Vagina (tissue), 2 donors: ENCODE results near the gene ARFGAP3.

Source experiments
- POLR2A ChIP-seq, 2 donors: fragments of 450-650 bp; IDR thresholded peaks; one replicate each; pipeline ENCODE4 v1.6.1; 2017; ENCODE audit warnings: antibody characterized with exemption in 2 of 2, mild to moderate bottlenecking in 2 of 2, moderate library complexity in 2 of 2
- TF ChIP-seq, protein P1 (sequence below), 3 experiments: fragments of 450-650 bp in 2 of 3; fragments of 200-600 bp in 1 of 3; sonication (generic) in 1 of 3; IDR thresholded peaks; one replicate each; pipeline ENCODE4 v1.5.1; 2017 to 2019; ENCODE audit warnings: antibody characterized with exemption in 3 of 3, mild to moderate bottlenecking in 2 of 3, moderate library complexity in 2 of 3

DNA sequence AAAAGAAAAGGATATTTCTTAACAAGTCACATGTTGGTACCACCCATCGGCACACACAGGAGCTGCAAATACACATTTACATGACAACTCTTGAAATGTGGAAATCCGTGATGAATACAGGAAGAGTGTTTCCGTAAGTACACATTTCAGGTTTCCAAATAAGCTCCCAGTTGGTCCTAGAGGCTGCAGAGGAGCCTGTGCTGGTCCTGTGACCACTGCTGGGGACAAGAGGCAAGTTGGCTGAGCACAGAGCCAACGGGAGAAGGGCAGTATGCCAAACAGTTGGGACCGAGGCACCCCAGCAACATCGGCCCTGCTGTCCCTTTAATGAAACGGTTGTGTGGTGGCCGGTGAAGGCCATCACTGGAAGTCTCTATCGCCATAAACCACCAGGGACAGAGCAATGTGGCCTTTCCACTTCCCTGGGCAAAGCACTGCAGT, 38.5 kb upstream of the ARFGAP3 start:
- TF ChIP-seq POLR2A (IDR thresholded peaks at IDR 0.05) = no peak
- TF ChIP-seq, protein P1, sequence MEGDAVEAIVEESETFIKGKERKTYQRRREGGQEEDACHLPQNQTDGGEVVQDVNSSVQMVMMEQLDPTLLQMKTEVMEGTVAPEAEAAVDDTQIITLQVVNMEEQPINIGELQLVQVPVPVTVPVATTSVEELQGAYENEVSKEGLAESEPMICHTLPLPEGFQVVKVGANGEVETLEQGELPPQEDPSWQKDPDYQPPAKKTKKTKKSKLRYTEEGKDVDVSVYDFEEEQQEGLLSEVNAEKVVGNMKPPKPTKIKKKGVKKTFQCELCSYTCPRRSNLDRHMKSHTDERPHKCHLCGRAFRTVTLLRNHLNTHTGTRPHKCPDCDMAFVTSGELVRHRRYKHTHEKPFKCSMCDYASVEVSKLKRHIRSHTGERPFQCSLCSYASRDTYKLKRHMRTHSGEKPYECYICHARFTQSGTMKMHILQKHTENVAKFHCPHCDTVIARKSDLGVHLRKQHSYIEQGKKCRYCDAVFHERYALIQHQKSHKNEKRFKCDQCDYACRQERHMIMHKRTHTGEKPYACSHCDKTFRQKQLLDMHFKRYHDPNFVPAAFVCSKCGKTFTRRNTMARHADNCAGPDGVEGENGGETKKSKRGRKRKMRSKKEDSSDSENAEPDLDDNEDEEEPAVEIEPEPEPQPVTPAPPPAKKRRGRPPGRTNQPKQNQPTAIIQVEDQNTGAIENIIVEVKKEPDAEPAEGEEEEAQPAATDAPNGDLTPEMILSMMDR (IDR thresholded peaks at IDR 0.05) = no peak
